CD4-positive, alpha-beta T cell treated with Interferon gamma for 1 hour (primary cell): Measurements from ENCODE around the gene RGS14.

Experiments
- DNase-seq: peaks from one replicate; pipeline ENCODE4 v3.0.0-alpha.2; 2020

Gene RGS14, protein sequence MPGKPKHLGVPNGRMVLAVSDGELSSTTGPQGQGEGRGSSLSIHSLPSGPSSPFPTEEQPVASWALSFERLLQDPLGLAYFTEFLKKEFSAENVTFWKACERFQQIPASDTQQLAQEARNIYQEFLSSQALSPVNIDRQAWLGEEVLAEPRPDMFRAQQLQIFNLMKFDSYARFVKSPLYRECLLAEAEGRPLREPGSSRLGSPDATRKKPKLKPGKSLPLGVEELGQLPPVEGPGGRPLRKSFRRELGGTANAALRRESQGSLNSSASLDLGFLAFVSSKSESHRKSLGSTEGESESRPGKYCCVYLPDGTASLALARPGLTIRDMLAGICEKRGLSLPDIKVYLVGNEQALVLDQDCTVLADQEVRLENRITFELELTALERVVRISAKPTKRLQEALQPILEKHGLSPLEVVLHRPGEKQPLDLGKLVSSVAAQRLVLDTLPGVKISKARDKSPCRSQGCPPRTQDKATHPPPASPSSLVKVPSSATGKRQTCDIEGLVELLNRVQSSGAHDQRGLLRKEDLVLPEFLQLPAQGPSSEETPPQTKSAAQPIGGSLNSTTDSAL

DNA sequence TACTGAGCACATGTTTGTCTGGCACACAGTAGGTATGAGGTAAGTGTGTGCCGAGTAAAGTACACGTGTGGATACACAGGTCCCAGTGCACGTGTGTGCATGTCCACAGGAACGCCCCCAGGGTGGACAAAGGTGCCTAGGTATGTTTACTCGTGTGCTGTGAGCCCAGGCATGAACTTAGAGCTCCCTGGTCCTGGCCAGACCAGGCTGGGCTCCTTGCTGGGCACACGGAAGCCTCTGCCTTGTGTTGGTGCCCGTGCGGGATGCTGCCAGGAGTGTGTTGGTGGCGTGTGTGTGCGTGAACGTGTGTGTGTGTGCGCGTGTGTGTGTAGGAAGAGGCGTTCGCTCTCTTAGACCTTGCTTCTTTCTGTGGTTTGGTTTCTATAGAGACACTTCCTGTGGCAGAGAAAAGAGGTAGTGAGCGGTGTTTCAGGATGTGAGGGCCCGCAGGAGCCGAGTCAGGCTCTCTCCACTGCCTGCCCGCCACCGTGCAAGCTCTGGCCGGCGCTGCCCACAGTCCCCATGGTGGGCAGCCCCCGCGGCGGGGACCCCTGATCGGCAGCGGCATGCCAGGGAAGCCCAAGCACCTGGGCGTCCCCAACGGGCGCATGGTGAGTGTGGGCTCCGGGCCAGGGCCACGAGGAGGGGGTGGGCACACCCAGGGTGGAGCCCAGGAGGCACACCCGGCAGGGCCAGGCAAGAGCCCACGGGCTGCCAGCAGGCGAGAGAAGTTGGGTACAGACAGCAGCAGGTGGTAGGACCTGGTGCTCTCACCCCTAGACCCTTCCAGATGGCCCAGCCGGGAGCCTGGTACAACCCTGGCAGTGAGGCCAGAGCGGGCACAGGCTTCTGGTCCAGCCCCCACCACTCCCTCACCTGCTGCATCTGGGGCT is at the start of gene RGS14:
RGS14 (plus strand) TSS at position 466 of the 893 bp plus-strand sequence; CDS start at position 567, 101 bp downstream.
- DNase-seq = peak; percentile 83

DNA sequence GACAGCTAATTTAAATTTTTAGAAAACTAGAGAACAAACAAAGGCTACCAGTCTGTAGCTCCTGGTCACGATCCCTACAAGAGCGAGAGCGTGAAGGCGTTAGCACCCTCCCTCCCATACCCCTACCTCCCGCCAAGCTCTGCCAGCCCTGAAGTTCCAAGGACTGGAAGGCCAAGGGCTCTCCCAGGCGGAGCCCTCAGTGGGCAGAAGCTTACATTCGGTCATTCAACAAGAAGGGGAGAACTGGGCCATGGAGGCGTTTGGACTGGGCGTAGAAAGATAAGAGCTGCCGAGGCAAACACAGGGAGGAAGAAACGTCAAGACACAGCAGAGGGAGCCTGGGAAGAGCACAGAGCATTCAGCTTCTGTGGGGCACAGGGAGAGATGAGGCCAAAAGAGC is 49.0 kb upstream of the RGS14 start:
- DNase-seq = no peak

DNA sequence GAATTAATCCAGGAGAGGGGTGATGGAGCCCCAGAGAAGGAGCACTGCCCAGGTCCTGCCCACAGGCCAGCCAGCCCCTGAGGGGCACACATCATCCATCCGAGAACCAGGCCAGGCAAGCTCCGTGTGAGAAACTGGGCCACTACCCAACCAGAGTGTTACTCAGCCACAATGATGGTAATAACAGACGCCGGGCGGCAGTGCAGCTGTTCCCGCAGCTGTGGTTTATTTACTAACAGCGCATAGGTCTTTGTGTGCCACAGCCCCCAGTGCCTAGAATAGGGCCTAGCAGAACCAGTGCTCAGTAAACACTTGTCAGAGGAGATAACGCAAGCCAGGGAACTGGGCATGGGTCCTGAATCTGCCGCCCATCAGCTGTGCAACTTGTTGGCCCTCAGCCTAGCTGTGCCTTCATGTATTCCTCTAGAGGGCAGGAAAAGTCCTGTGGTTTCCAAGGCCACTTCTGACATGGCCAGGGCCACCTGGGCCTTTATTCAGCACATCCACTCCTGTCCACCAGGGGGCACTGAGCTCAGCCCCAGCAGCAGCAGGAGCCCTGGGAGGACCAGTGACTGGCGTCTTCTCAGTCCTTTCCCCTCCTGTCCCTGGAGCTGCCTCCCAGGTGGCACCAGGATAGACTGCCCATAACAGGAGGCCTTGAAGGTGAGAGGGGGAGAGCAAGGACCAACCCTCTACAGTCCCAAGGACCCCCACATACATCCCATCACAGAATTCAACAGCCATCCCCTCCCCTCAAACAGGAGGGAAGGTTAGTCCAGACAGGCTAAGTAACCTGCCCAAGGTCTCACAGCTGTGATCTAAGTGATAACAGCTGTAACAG is 48.2 kb upstream of the RGS14 start:
- DNase-seq = peak; percentile 74

DNA sequence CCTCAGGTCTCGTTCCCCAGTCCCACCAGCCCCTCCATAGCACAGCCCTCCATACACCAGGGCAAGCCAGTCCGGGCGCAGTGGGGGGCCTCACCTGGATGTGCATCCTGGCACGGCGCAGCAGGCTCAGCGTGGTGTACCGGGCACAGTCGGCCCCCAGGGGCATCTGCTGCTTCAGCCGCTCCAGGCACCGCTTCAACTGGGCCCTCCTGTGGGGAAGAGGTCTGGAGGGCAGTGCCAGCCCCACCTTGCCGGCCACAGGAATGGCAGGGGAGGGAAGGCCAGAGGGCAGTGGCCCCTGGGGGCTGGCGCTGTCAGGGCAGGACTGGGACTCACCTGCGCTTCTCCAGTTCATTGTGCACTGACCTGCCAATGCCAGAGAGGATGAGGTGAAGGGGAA is 47.4 kb upstream of the RGS14 start:
- no peak for DNase-seq

DNA sequence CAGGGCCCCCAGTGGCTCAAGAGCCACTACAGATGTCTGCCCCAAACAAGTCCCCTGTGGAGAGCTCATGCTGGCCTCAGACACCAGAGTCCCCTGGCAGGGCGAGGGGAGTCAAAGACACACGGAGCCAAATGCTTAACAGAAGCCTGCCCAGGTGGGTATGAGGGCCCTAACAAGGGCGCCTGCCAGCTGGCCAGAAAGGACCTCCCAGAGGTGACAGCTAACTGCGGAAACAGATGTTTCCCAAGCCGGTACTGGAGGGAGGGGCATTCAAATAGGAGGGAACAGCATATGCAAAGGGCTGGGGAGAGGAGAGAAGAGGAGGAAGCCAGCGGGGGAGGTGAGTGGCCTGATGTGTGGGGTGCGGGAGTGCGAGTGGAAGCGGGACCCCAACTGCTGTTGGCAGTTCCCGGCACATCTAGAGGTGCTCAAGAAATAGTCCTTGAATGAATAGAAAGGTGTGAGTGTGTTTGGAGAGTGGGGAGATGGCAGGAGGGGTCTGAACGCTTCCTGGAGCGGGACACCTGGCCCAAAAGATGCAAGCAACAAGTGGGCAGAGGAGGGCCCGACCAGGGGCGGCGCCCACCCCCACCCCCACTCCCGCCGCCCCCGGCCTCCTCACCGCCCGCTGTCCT is 46.9 kb upstream of the RGS14 start:
- peak; percentile 52 for DNase-seq

DNA sequence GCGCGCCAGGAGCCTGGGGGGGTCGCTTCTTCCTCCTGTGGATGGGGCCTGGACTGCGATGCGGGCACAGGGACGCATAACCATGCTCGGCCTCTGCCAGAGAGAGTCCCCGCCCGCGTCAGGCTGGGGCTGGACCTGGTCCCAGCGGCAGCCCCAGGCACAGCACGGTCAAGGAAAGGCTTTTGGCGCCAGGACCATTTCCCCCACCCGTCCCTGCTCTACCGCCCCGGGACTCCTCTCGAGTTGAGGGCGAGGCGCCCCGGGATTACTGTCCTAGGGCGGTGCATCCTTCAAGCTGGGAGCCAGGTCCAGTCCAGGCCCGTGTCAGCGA is 46.4 kb upstream of the RGS14 start:
- no peak for DNase-seq

DNA sequence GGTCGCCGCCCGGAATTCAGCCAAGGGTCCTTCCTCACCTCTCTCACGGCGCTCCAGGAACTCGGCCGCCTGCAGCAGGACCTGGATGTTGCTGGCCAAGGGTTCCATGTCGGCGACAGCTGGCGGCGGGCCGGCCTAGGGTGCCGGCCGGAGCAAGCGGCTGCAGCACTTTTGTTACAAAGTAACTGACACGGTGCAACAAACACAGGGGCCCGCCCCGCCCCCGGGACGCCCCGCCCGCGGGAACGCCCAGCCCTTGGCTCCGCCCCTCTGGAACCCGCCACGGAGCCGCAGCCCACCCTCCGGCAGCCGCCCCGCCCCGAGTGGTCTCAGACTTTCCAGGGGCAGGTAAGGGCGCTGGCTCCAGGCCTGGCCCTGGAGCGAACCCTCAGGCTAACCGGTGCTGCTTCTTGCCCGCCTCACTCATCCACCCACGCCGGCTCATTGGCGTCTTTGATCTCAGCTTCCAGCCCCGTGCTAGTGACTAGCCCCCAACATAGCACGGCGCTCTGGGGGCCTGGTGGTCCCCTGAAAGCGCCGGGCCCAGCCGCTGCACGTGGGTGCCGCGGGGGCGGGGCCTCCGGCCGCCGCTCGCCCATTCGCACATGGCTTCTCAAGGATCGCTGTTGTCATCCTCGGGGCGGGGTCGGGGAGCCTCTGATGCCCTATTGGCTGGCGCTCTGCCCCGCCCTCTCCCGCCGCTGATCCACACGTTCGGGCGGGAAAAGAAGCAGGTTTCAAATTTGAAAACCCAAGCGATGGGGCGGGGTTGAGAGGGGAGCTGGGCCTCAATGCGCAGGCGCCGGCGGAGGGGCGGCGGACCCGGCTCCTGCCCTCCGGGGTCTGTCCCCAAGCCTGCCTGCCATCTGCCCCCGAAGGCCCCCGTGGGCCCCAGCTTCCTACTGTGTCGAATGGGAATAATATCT is 45.7 kb upstream of the RGS14 start, which contains the start of gene MXD3:
MXD3 (minus strand) TSS at position 176 of the 926 bp plus-strand sequence; CDS start at position 108, 68 bp downstream.
- peak; percentile 95 for DNase-seq

DNA sequence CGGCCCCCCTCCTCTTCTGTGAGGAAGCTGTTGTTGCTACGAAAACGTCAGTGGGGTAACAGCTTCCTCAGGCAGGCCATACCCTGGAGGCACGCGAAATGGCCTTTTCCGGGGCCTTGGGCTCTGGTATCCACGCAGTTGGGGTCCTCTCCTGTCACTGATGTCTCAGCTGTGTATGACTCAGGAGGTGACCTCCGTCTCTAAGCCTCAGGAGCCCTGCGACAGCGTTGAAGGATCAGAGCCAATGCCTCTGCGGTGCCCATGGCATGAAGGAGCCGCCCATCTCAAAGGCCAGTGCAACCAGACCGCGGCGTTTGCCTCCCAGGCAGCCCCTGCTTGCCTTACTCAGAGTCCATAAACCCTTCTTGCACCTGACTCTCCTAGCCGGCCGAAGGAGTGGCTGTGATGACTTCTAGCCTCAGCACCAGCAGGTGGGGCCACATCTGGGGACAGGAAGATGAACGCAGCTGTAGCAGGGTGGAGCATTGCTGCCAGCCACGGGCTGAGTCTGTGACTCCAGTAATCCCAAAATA is 45.0 kb upstream of the RGS14 start:
- no peak for DNase-seq

DNA sequence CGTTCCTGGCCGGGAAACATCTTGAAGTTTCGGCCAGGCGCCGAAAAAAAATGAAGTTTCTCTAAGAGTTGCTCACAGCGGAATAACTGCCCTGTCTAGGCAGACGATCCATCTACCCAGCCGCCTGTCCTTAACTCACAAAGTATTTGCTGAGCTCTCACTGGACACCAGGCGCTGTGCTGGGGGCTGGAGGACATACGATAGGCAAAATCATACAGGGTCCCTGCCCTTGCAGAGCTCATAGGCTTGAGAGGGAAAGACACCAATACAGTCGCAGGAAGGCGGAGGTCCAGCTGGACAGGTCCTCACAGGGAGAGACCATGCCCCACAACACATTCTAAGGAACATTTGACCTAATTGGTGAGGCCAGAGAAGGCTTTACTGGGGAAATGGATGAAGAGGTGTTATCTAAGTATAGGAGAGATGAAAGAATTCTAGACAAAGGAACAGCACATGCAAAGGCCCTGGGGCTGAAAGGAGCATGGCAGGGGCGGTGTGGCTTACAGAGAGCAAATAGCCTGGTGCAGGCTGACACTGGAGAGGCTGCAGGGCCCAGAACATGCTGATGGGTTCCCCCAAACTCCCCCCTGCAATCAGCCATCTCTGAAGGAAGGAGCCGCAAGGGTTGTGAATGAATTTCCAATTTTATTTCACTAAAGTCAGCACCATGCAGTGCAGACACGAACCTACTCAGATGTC is 44.0 kb upstream of the RGS14 start:
- no peak for DNase-seq

DNA sequence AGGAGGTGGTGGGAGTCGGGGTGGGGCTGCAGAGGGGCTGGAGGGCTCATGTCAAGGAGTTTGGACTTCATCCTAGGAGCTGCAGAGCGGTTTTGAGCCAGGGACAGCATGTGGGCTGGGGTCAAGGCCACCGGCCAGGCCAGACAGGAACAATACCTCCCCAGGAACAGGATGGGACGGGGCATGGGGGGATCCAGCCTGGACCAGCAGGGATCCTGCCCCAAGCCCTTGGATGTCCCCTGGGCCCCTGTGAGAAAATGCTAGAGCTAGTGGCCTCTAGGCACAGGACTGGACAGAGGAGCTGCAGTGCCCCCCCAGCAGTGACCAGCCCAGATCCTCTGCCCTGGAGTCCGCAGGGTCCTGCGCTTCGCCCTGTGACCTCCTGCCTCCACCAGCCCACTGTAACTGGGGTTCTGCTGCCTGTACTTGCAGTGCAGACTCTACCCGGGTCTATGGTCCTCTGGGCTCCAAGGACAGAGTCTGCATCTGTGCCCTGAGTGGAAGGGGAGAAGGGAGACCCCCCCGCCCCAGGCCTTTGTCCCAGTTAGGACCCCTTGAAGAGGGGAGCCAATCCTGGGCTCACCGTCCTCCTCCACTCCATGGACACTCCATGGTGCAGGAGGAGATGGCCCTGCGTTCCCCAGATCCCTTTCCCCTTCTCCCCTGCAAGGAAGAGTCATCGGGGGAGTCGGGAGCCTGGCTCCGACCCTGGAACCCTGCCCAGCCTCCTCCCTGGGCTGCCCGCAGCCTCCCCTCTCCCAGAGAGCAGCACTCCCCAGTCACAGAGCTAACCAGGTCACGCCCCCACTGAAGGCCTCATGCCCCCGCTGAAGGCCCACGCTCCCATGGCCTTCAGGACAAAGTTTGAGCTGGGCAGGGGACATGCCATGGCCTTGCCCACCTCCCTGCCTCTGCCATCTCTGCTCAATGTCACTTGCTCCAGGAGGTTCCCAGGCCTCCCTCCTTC is 43.1 kb upstream of the RGS14 start:
- no peak for DNase-seq

DNA sequence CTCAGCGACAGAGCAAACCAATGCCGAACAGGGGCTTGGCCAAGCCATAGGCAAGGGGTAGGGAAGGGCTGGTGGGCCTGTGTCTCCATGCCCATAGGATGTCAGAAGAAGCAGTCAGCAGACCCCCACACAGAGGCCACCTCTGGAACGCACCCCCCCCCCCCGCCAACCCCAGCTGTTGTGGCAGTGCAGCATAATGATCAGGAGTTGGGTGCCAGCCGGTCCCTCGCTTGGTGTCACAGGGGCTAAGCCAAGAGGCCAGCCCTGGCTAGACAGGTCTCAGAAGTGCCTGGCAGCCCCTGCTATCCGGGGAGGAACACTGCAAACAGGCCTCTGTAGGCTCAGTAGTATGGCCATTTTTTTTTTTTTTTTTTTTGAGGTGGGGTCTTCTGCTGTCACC is 42.3 kb upstream of the RGS14 start:
- DNase-seq = no peak

DNA sequence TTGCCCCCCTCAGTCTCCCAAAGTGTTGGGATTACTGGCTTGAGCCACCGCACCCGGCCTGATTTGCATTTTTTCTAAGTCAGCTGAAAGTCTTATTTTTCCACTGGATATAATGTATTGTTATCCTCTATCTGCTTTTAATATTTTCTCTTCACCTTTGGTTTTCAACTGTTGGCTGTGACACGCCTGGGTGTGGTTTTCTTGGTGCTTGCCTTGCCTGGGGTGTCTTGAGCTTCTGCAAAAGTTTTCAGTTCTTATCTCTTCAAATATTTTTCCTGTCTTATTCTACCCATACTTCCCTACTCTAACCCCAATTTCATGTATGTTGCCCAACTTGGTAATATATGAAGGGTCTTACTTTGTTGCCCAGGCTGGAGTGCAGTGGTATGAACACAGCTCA is 41.7 kb upstream of the RGS14 start:
- DNase-seq = no peak

DNA sequence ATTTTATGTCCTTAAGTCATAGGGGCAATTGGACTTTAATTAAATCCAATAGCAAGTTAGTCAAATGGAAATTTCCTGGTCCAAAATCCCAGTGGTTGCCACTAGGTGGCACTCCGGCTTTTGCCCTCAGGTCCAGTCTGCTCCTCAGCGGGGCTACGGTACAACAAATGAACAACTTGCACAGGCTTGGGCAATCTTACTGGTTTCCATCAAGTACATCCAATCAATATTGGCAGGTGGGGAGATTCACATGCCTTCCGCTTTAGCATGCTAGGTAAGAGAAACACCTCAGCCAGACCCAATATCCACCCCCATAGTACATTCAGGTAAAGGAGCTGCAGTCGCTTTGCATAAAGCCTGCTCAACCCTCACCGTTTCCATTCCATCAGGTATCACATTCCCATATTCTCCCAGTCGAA is 39.8 kb upstream of the RGS14 start:
- peak; percentile 68 for DNase-seq

DNA sequence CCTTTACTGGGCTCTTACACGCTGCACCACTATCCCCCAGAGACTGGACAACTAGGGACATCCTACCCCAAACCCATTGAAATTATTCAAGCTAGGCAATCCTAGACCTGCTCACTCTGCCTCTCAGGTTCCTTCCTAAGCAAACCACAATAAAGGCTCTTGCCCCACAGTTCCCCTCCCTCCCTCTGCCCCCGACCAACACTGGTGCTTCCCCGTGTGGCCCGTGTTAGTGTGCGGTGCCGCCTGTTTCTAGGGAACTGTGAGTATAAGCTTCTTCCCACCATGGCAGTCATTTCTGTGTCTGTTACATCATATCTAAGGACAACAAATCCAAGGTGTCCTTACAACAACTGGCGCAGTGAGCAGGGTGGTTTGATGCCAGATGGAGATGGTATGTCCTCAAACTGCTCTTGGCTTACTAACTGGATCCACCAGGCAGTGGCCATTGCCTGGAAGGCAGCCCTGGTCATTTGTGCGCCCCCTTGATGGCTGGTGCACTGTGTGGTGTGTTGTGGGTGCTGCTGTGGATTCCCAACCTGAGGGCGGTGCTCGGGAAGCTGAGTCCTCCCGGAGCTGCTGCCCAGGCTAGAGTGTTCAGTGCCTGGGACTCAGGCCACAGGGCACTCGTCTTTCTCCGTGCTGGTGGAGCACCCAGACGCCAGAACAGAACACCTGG is 37.7 kb upstream of the RGS14 start:
- DNase-seq = no peak

DNA sequence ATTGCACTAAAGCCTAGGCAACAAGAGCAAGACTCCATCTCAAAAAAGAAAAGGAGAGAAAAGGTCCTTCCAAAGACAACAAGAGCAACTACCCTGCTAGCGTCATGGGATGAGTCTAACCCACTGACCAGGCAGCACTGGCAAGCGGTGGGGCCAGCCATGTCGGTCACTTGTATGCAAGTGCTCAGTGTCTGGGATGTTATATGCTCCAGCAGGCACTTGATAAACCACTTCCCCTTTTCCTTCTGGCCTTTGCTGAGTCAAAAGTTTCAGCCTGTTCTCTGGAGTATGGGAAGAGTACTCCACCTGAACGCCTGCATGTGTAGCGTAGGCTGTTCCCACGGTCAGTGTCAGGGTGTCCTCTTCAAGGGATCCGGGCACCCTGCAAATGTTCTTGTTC is 36.8 kb upstream of the RGS14 start:
- no peak for DNase-seq

DNA sequence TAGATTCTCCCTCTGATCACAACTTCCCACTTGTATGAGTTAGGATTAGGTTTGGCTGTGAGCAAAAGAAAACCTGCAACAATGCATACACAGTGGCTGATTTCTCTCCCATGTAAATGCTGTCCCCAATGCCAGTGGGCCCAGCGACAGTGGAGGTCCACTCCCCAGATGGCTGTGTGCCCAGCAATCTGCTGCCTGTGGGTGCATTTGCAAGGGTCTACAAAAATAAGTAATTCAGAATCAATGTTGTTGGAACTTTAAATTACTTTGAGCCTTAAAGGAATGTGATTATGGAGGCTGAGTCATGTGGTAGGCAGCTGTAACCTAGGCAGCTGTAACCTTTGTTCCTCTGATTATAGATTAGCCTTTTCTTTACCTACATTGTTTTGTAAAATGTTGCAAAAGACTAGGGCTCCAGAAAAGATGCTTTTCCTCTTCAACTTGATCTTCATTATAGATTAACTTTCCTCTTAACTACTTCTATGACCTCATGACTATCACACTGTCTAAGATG is 31.8 kb upstream of the RGS14 start:
- no peak for DNase-seq

DNA sequence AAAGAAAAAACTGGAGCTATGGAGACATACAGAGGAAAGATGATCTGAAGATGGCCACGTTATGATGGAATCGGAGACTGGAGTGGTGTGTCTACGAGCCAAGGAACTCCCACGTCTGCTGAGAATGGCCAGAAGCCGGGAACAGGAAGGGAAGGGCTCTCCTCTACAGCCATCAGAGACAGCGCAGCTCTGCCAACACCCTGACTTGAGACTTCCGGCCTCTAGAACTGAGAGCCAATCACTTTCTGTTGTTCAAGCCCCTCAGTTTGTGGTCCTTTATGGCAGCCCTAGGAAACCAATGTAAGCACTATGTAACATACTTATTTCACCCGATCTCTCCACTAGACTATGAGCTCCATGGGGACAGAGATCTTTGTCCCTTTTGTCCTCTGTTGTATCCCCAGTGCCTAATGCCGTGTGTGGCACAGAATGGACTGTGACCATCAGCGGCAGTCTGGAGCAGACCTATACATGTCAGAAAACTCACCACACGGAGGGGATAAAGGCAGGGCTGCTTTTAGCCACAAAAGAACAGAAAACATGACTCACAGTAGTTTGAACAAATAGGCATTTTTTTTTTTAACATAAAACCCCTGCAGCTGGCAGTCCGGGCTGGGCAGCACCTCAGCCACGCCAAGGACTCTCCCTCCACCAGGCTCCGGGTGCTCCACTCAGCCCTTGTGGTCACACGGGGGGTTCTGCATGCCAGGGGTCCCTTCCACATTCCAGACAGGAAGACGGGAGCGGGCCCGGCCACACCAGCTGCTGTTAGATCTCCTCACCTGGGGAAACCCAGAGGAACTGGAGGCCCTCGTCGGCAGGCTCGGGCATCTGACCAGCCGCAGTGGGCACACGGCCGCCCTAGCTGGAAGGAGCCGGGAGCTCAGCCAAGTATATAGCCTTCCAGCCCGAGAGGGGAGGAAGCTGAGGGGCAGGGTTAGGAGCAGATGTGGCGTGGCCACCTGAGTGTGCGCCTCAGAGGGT is 29.9 kb upstream of the RGS14 start:
- no peak for DNase-seq
